HAP-1 (cell line): ENCODE results near the gene HERC3.
A peak's percentile ranks its signal among the peaks of the same experiment; 100 is the strongest.

ENCODE experiments used
- DNase-seq, 2 experiments: peaks; one replicate each; pipeline ENCODE4 v3.0.0-alpha.2; 2016 to 2020; ENCODE audit warnings: low spot score in 2 of 2
- H3K27me3 ChIP-seq: fragments of 250-450 bp; sonication (Bioruptor Pico); 2 replicates; pipeline ENCODE4 v1.5.1; 2020; ENCODE audit warnings: low read depth, mild to moderate bottlenecking, moderate library complexity
- H3K36me3 ChIP-seq: fragments of 250-450 bp; sonication (Bioruptor Pico); replicated peaks from 2 replicates; pipeline ENCODE4 v1.5.1; 2020; ENCODE audit warnings: mild to moderate bottlenecking
- H3K4me1 ChIP-seq: fragments of 250-450 bp; sonication (Bioruptor Pico); 2 replicates; pipeline ENCODE4 v1.5.1; 2020; ENCODE audit warnings: mild to moderate bottlenecking
- H3K4me3 ChIP-seq: fragments of 250-450 bp; sonication (Bioruptor Pico); 2 replicates; pipeline ENCODE4 v1.5.1; 2020; ENCODE audit warnings: mild to moderate bottlenecking, moderate library complexity
- H3K9me3 ChIP-seq: fragments of 250-450 bp; sonication (Bioruptor Pico); 2 replicates; pipeline ENCODE4 v1.5.1; 2020; ENCODE audit warnings: mild to moderate bottlenecking, moderate library complexity
- in situ Hi-C: fragments of 300-500 bp; cut with MboI; formaldehyde crosslinking; loops from 3 replicates; pipeline ENCODE4 v1.14.3; 2020; ENCODE audit warnings: low sequenced_read_pairs, inconsistent platforms, mixed read lengths

Gene HERC3

DNA sequence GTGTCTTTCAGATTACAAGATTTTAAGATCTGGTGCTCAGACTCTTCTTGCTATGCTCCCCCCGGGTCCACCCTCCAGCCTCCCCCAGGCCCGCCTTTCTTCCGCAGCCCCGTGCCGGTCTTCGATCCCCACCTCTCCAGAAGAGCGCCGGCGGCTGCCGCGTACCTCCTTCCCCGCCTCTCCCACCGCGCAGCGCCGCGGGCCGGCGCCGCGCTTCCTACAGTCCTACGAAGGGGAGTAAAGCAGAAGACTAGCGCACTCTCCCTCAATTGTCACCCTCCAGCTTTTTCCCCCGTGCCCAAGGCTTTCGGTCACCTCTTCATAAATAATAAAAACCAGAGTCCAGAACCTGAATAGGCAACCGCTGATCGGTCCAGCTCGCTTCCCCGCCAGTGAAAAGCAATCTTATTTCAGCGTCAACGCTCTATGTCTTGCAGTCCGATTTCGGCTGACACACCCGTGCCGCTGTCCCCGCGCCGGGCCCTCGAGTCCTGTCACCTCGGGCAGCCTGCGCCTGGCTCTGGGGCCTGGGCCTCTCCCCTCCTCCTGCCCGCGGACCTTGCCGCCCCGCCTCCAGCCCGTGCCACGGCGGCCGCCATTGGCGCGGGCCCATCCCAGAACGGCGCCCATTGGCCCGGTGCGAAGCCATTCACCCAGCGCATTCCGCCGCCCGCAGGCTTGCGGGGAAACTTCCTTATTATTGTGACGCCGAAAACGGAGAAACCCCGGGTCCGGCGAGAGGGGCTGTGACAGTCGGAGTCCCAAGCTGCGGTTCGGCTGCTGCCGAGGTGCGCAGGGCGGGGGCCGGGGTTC lies at the start of gene HERC3:
Gene HERC3, plus strand, starts transcription at position 694 of the 813 bp plus-strand sequence. CDS start 13,344 bp downstream, outside the sequence.
- peak within 1 kb of the TSS; percentile 59 for H3K4me3 ChIP-seq
- peaks cover 12% of the 10 kb centered on the region for H3K27me3 ChIP-seq
- H3K36me3 ChIP-seq: no peaks in the 10 kb centered on the region
- peaks cover 8% of the 10 kb centered on the region for H3K4me1 ChIP-seq
- in situ Hi-C loops: no loop called here
- H3K9me3 ChIP-seq: no peaks in the 10 kb centered on the region
- DNase-seq: peak; percentile 77 to 92

DNA sequence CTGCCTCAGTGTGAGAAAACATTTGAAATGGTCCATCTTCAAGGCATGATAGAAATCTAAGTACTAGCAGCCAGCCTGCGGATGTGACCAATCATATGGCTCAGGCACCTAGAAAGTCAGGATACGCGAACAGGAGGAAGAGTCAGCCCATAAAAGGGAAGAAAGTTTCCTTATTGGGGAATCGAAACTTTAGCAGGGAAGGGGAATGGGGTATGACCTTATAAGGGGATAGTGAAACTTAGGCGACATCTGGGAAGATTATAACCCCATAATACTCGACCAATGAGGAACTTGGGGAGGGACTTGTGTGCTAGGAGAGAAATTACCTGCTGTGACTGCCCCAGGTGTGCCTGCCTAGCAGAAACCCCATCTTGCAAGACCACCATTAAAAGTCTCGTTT lies 42.5 kb upstream of the HERC3 start:
- Histone ChIP-seq H3K4me1 (no peaks in the 10 kb centered on the region), H3K36me3 (no peaks in the 10 kb centered on the region), H3K27me3 (no peaks in the 10 kb centered on the region), H3K9me3 (no peaks in the 10 kb centered on the region), H3K4me3 (no peak overlapping the region)
- in situ Hi-C loops: loop anchor here (25.0 kb wide), 2 partner anchors 262 to 487 kb away; no protein-coding TSS in a partner anchor
- no peak for DNase-seq

GRCh38 chr4:88567591-88567990 lies 24.7 kb upstream of the HERC3 start:
- Histone ChIP-seq H3K36me3 (no peaks in the 10 kb centered on the region), H3K27me3 (peaks cover 11% of the 10 kb centered on the region), H3K9me3 (no peaks in the 10 kb centered on the region), H3K4me1 (no peaks in the 10 kb centered on the region; the same call in 1 of the 2 replicates), H3K4me3 (no peak overlapping the region)
- DNase-seq: no peak
- in situ Hi-C loops: no loop called here

GRCh38 chr4:88570001-88570400 lies 22.3 kb upstream of the HERC3 start:
- no peaks in the 10 kb centered on the region for H3K9me3 ChIP-seq
- H3K27me3 ChIP-seq: no peaks in the 10 kb centered on the region; the same call in 1 of the 2 replicates
- in situ Hi-C loops: no loop called here
- DNase-seq: no peak
- H3K4me3 ChIP-seq: no peak overlapping the region
- H3K36me3 ChIP-seq: no peaks in the 10 kb centered on the region
- peaks cover 4% of the 10 kb centered on the region for H3K4me1 ChIP-seq

DNA sequence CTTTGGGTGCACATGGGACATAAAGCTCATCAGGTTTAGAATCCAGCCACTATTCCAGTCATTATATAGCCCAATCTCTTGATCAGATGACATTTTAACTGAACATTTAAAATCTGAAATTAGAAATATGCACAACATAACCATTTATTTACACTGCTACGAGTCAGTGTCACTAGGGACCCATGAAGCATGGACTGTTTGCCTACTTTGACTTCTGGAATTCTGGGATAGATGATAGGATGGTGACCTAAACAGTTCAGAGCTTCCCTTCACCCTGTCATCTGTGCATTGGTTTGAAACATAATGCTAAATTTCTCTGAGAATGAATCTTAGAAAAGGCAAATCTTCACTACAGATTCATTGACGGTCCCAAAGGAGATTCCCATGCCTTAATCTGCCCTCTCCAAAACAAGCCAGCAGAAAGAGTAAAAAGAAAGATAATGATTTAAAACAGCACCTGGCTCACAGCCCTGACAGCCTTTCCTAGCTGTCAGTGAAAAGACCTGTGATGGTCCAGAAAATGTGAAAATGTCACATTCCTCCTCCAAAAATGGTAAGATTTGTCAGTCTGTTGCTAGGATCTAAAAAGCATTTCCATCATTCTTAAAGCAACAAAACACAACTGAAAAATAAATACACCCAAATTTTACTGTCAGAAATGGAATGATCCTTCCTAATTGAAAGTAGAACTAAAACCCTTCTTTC lies 18.9 kb upstream of the HERC3 start:
- Histone ChIP-seq H3K4me1 (peaks cover 4% of the 10 kb centered on the region), H3K27me3 (no peaks in the 10 kb centered on the region), H3K9me3 (no peaks in the 10 kb centered on the region), H3K36me3 (no peaks in the 10 kb centered on the region), H3K4me3 (no peak overlapping the region)
- DNase-seq: no peak
- in situ Hi-C loops: no loop called here

DNA sequence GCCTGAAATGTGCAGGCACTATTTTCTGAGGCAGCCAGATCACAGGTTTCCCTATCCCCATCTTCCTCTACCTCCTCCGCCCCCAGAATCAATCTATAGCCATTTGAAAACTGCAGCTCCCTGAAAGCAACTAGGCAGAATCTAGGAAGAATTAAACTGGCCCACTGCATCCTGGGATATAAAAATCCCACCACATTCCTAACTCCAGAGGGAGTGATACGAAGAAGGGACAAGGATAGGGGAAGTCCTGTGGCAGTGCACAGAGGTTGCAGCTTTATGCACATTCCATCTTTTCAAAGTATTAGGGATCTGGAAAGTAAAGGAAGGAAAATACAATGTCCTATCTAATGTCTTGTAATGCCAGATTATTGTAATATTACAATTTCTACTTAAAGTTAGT lies 18.3 kb upstream of the HERC3 start:
- no peaks in the 10 kb centered on the region for H3K9me3 ChIP-seq
- peak in 1 of 2 experiments; percentile 11 for DNase-seq
- peaks cover 4% of the 10 kb centered on the region for H3K4me1 ChIP-seq
- no peak overlapping the region for H3K4me3 ChIP-seq
- in situ Hi-C loops: no loop called here
- H3K36me3 ChIP-seq: no peaks in the 10 kb centered on the region
- H3K27me3 ChIP-seq: no peaks in the 10 kb centered on the region

- DNase-seq: no peak
These were observed 17.1 kb upstream of the HERC3 start for GRCh38 chr4:88575186-88575585.

GRCh38 chr4:88582493-88582892 lies 9.8 kb upstream of the HERC3 start:
- Histone ChIP-seq H3K36me3 (no peaks in the 10 kb centered on the region), H3K4me1 (no peaks in the 10 kb centered on the region), H3K9me3 (peaks cover 5% of the 10 kb centered on the region; the same call in 1 of the 2 replicates), H3K27me3 (no peaks in the 10 kb centered on the region; the same call in 1 of the 2 replicates), H3K4me3 (no peak overlapping the region)
- DNase-seq: no peak
- in situ Hi-C loops: no loop called here

More at GRCh38 chr4:88575186-88575585, 17.1 kb upstream of the HERC3 start:
- Histone ChIP-seq H3K27me3 (no peaks in the 10 kb centered on the region), H3K4me3 (no peak overlapping the region), H3K36me3 (no peaks in the 10 kb centered on the region), H3K4me1 (peaks cover 4% of the 10 kb centered on the region; the same call in 1 of the 2 replicates), H3K9me3 (no peaks in the 10 kb centered on the region)
- in situ Hi-C loops: no loop called here

GRCh38 chr4:88583631-88584470 lies 8.4 kb upstream of the HERC3 start:
- no peak for DNase-seq
- Histone ChIP-seq H3K9me3 (peaks cover 5% of the 10 kb centered on the region; the same call in 1 of the 2 replicates), H3K36me3 (no peaks in the 10 kb centered on the region), H3K27me3 (peaks cover 5% of the 10 kb centered on the region; the same call in 1 of the 2 replicates), H3K4me1 (no peaks in the 10 kb centered on the region), H3K4me3 (no peak overlapping the region)
- in situ Hi-C loops: no loop called here

DNA sequence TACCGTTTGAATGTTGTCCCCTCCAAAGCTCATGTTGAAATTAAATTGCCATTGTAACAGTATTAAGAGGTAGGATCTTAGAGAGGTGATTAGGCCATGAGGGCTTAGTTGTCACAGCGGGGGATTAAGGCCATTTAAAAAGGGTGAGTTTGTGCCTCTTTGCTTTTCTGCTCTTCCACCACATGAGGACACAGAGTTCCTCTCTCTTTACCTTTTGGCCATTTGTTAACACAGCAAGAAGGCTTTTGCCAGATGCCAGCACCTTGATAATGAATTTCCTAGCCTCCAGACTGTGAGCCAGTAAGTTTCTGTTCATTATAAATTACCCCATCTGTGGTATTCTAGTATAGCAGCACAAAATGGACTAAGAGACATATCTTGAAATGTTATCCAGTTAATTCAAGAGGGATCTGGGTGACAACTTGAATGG lies 7.8 kb upstream of the HERC3 start:
- in situ Hi-C loops: no loop called here
- no peaks in the 10 kb centered on the region for H3K4me1 ChIP-seq
- DNase-seq: no peak
- H3K4me3 ChIP-seq: no peak overlapping the region
- peaks cover 5% of the 10 kb centered on the region; the same call in 1 of the 2 replicates for H3K27me3 ChIP-seq
- H3K9me3 ChIP-seq: peaks cover 5% of the 10 kb centered on the region; the same call in 1 of the 2 replicates
- H3K36me3 ChIP-seq: no peaks in the 10 kb centered on the region

DNA sequence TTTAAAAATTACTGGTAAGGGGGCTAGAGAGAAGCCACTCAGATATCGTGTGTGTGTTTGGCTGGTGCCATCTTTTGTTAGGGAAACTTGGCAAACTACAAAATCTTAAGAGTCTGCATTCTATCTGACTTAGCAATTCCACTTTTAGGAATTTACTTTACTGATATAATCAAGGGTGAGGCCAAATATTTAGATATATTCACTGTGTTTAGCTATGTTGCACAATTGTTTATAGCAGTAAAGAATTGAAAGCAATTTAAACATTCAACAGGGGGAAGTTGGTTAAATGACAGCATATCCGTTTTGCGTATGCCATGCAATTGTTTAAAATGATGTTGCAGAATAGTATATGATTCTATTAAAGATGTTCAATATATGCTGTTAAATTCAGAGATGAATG lies 6.4 kb upstream of the HERC3 start:
- no peaks in the 10 kb centered on the region for H3K4me1 ChIP-seq
- H3K36me3 ChIP-seq: no peaks in the 10 kb centered on the region
- in situ Hi-C loops: no loop called here
- no peak for DNase-seq
- peaks cover 5% of the 10 kb centered on the region; the same call in 1 of the 2 replicates for H3K9me3 ChIP-seq
- H3K27me3 ChIP-seq: peaks cover 5% of the 10 kb centered on the region; the same call in 1 of the 2 replicates
- H3K4me3 ChIP-seq: no peak overlapping the region

DNA sequence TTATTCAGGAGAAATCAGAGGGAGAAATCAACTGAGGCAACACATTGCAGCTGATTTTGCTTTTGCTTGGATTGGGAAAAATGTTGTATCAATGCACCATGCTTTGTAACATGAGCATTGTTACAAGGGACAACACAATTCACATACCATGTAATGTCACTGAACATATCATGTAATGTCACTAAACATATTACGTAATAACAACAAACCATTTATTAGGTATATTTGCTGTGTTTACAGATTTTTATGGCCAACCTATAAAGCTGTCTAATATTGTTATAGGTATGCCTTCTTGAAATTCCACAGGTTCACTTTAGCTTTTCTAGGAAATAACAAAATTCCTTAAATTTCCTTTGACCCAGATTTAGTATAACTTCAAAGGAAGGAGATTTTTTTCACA lies 5.0 kb upstream of the HERC3 start:
- Histone ChIP-seq H3K4me1 (peaks cover 4% of the 10 kb centered on the region), H3K27me3 (peaks cover 5% of the 10 kb centered on the region; the same call in 1 of the 2 replicates), H3K36me3 (no peaks in the 10 kb centered on the region), H3K9me3 (peaks cover 5% of the 10 kb centered on the region; the same call in 1 of the 2 replicates), H3K4me3 (no peak overlapping the region)
- in situ Hi-C loops: no loop called here
- DNase-seq: no peak
